ENCODE measurements around the gene MCRIP2. TPM values are rescaled to one million over a fixed set of nuclear protein-coding genes. Genes with fewer than 3 reads are reported as not detected.

The MCRIP2 gene
- total and polyA plus RNA-seq, 11 donors = 52.3 to 321 (median 97.0) TPM

GRCh38 chr16:648071-648780 lies 6.6 kb downstream of the MCRIP2 start:
- WGBS, 4 donors = 44 to 52% (median 50%) methylated on average over 10 to 24 of the region's 24 CpGs
- Histone ChIP-seq H3K36me3 (peaks cover 0 to 3% (median 0%) of the 10 kb centered on the region in 9 donors), H3K4me1 (peaks cover 3 to 73% (median 41%) of the 10 kb centered on the region in 12 donors), H3K4me3 (peak overlapping the region; percentile 61 to 94 (median 74)), H3K27ac (peak overlapping the region; percentile 12 to 97 (median 88)), H3K27me3 (no peaks in the 10 kb centered on the region), H3K9me3 (no peaks in the 10 kb centered on the region)
- intact Hi-C loops (cut with DNase I) = loop anchor here in 2 of 10 donors (10.0 kb wide), 1 partner anchor 63 kb away; no protein-coding TSS in a partner anchor
- ATAC-seq = no peak
- no peak for DNase-seq
- TF ChIP-seq POLR2A (IDR thresholded peaks at IDR 0.05) = no peak
- TF ChIP-seq CTCF (IDR thresholded peaks at IDR 0.05) = peak in 5 of 12 donors; percentile 24 to 40 (median 34)

- Histone ChIP-seq H3K4me3 (peak within 1 kb of the TSS; percentile 61 to 94 (median 74)), H3K27ac (peak within 1 kb of the TSS; percentile 76 to 97 (median 88)), H3K4me1 (peaks cover 3 to 66% (median 40%) of the 10 kb centered on the region in 12 donors), H3K36me3 (peaks cover 0 to 7% (median 0%) of the 10 kb centered on the region in 9 donors), H3K9me3 (no peaks in the 10 kb centered on the region), H3K27me3 (no peaks in the 10 kb centered on the region)
- WGBS, 4 donors = 1 to 3% (median 2%) methylated on average over 43 to 91 of the region's 91 CpGs
- TF ChIP-seq CTCF (IDR thresholded peaks at IDR 0.05) = no peak
- no peak for TF ChIP-seq POLR2A (IDR thresholded peaks at IDR 0.05)
- intact Hi-C loops (cut with DNase I) = loop anchor here in 2 of 10 donors (10.0 kb wide), 1 partner anchor 64 kb away; no protein-coding TSS in a partner anchor
- DNase-seq (peak; percentile 94 to 97 (median 96)), ATAC-seq (peak; percentile 71 to 88 (median 85))
Observed at GRCh38 chr16:648781-649589, 7.4 kb downstream of the MCRIP2 start, which contains the start of gene WDR90. Gene WDR90, plus strand, starts transcription at chr16:649365. Its CDS starts 52 bp downstream, at chr16:649417.

- H3K9me3 ChIP-seq = no peaks in the 10 kb centered on the region
- peaks cover 3 to 60% (median 40%) of the 10 kb centered on the region in 12 donors for H3K4me1 ChIP-seq
- TF ChIP-seq CTCF (IDR thresholded peaks at IDR 0.05) (no peak), POLR2A (IDR thresholded peaks at IDR 0.05) (no peak)
- peak overlapping the region; percentile 61 to 94 (median 74) for H3K4me3 ChIP-seq
- no peak for ATAC-seq
- 0 to 7% (median 2%) methylated on average over 12 to 44 of the region's 44 CpGs for WGBS, 4 donors
- peak overlapping the region in 10 of 12 donors; percentile 76 to 97 (median 90) for H3K27ac ChIP-seq
- peaks cover 0 to 7% (median 0%) of the 10 kb centered on the region in 9 donors for H3K36me3 ChIP-seq
- intact Hi-C loops (cut with DNase I) = loop anchor here in 3 of 10 donors (10.0 kb wide), 1 partner anchor 65 kb away; no protein-coding TSS in a partner anchor
- no peak for DNase-seq
- H3K27me3 ChIP-seq = no peaks in the 10 kb centered on the region
Observed at GRCh38 chr16:649631-650030, 8.0 kb downstream of the MCRIP2 start.
